Fibroblast of the aortic adventitia (primary cell): ENCODE results near the gene CCDC7. TPM values are rescaled to one million over a fixed set of nuclear protein-coding genes. Genes with fewer than 3 reads are reported as not detected.
"Not testable (repeated sequence)": the region's sequence is repeated elsewhere in the genome, so short reads cannot be mapped to it uniquely, and the experiment has no call there.

Experiments used
- DNase-seq: peaks from one replicate; pipeline ENCODE4 v3.0.0-alpha.2; 2010; ENCODE audit warnings: low read depth
- H3K4me3 ChIP-seq: 2 replicates; pipeline ENCODE4 v1.5.1; 2011; ENCODE audit warnings: low read depth, mild to moderate bottlenecking, control low read depth, low read length, moderate library complexity
- total RNA-seq: library from RNA; depleted of rRNA; stranded (reverse); fragments of >200 nt; gene quantifications from 2 replicates; pipeline ENCODE4 v1.2.3, GENCODE V29; 2012; ENCODE audit warnings: low replicate concordance
- TF ChIP-seq, protein P1 (sequence below): IDR thresholded peaks from 2 replicates; pipeline ENCODE4 v1.5.1; 2011; ENCODE audit warnings: mild to moderate bottlenecking, low read length, control low read depth, inconsistent platforms; ENCODE audit not compliant: insufficient read depth

CCDC7 gene
- total RNA-seq, 1 donor: 15.4 TPM

DNA sequence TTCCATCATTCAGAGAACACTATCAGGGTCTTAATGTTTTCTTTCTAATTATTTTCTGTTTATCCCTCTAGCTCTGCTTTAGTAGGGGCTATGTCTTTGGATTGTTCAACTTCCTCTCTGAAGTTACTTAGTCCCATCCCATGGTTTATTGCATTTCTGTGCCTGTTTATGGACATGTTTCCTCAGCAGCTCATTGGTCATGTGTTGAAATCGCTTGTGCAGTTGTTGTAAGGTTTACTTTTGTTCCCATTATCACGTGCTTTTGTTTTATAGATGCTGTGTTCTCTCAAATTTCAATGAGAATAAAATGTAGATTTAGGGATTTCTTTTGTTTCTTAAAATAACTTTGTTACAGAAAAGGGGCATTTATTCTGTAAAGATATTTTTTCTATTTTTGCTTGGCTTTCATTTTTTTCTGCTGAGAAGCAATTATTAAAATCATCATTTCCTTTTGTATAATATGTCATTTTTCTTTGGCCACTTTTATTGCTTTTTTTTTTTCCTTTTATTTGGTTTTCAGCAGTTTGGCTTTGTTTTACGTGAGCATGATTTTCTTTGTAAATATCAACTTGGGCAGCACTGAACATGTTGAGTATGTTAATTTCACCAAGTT, 110.9 kb downstream of the CCDC7 start:
- TF ChIP-seq, protein P1, sequence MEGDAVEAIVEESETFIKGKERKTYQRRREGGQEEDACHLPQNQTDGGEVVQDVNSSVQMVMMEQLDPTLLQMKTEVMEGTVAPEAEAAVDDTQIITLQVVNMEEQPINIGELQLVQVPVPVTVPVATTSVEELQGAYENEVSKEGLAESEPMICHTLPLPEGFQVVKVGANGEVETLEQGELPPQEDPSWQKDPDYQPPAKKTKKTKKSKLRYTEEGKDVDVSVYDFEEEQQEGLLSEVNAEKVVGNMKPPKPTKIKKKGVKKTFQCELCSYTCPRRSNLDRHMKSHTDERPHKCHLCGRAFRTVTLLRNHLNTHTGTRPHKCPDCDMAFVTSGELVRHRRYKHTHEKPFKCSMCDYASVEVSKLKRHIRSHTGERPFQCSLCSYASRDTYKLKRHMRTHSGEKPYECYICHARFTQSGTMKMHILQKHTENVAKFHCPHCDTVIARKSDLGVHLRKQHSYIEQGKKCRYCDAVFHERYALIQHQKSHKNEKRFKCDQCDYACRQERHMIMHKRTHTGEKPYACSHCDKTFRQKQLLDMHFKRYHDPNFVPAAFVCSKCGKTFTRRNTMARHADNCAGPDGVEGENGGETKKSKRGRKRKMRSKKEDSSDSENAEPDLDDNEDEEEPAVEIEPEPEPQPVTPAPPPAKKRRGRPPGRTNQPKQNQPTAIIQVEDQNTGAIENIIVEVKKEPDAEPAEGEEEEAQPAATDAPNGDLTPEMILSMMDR: no peak
- H3K4me3 ChIP-seq: no peak overlapping the region
- DNase-seq: no peak

DNA sequence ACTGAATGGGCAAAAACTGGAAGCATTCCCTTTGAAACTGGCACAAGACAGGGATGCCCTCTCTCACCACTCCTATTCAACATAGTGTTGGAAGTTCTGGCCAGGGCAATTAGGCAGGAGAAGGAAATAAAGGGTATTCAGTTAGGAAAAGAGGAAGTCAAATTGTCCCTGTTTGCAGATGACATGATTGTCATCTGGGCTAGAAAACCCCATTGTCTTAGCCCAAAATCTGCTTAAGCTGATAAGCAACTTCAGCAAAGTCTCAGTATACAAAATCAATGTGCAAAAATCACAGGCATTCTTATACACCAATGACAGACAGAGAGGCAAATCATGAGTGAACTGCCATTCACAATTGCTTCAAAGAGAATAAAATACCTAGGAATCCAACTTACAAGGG, 116.8 kb downstream of the CCDC7 start:
- not testable (repeated sequence) for H3K4me3 ChIP-seq, DNase-seq

DNA sequence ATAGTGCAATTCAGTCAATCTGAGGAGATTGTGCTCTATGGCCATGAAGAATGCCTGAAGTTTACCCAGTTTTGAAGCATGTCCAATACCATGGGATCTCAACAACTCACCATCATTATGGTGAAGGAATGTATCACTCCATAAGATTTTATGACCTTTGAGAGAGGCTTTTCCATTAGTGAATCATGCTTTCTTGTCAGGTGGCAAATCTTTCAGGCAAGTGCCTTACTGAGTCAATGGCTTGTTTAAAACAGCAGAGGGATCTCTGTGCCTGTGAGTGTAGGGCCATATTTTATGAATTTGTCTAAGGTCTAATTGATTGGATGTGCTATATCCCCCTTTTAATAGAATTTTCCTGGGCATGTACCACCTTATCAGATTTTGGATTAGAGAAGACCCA, 131.5 kb downstream of the CCDC7 start:
- TF ChIP-seq, protein P1: no peak
- no peak overlapping the region for H3K4me3 ChIP-seq
- DNase-seq: no peak

DNA sequence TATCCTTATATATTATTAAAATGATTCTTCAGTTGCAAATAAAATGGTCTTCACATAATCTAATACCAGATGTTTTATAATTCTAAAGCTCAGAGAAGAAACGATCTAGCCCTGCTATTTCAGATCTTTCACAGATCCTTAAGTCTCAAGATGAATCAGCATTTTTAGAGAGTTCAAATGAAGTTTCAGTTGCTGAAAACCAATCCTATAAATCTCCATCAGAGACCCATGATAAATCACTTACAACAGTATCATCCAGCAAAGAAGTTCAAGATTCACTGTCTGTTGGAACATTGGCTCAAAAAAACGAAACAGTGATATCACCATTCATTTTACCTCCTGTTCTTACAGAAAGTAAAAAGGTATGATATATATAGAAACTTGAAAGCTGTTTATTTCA, 137.0 kb downstream of the CCDC7 start:
- DNase-seq: peak; percentile 16
- TF ChIP-seq, protein P1: no peak

DNA sequence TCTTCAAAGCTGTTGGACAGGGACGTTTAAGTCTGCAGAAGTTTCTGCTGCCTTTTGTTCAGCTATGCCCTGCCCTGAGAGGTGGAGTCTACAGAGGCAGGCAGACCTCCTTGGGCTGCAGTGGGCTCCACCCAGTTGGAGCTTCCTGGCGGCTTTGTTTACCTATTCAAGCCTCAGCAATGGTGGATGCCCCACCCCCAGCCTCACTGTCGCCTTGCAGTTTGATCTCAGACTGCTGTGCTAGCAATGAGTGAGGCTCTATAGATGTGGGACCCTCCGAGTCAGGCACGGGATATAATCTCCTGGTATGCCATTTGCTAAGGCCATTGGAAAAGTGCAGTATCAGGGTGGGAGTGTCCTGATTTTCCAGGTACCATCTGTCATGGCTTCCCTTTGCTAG, 152.1 kb downstream of the CCDC7 start:
- H3K4me3 ChIP-seq, DNase-seq: not testable (repeated sequence)

More for the DNA sequence above, 137.0 kb downstream of the CCDC7 start:
- H3K4me3 ChIP-seq: no peak overlapping the region

DNA sequence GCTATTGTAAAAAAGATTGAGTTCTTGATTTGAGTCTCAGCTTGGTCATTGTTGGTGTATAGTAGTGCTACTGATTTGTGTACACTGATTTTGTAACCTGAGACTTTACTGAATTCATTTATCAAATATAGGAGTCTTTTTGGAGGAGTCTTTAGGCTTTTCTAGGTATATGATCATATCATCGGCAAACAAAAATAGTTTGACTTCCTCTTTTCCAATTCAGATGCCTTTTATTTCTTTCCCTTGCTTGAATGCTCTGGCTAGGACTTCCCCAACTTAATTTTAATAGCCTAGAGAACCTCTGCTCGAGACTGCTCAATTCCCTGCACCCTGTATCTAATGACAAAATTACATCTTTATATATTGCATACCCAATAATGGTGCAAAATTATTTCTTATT, 154.4 kb downstream of the CCDC7 start:
- TF ChIP-seq, protein P1: no peak
- no peak for DNase-seq
- H3K4me3 ChIP-seq: no peak overlapping the region

DNA sequence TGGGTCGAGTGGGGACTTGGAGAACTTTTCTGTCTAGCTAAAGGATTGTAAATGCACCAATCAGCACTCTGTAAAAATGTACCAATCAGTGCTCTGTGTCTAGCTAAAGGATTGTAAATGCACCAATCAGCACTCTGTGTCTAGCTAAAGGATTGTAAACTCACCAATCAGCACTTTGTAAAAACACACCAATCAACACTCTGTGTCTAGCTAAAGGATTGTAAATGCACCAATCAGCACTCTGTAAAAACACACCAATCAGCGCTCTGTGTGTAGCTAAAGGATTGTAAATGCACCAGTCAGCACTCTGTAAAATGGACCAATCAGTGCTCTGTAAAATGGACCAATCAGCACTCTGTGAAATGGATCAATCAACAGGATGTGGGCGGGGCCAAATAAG, 155.6 kb downstream of the CCDC7 start:
- H3K4me3 ChIP-seq, DNase-seq: not testable (repeated sequence)

DNA sequence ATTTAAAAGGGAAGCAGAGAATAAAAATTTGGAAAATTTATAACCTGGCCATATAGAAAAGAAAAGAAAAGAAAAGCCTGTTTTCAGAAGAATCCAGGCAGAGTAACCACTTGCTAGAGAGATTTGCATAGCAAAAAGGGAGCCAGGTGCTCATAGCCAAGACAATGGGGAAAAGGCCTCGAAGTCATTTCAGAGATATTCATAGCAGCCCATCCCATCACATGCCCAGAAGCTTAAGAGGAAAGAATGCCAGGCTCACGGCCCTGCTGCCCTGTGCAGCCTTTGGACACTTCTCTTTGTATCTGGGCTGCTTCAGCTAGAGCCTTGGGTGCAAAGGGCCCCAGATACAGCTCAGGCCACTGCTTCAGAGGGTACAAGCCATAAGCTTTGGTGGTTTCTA, 159.8 kb downstream of the CCDC7 start:
- TF ChIP-seq, protein P1: no peak
- DNase-seq: no peak
- H3K4me3 ChIP-seq: no peak overlapping the region

DNA sequence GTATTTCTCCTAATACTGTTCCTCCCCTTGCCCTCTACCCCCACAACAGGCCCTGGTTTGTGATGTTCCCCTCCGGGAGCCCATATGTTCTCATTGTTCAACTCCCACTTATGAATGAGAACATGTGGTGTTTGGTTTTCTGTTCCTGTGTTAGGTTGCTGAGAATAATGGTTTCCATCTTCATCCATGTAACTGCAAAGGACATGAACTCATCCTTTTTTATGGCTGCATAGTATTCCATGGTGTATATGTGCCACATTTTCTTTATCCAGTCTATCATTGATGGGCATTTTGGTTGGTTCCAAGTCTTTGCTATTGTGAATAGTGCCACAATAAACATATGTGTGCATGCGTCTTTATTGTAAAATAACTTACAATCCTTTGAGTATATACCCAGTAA, 164.6 kb downstream of the CCDC7 start:
- H3K4me3 ChIP-seq, DNase-seq: not testable (repeated sequence)
